Retina (tissue), 1 donor: Measurements from ENCODE around the gene ZACN.
"Not testable (repeated sequence)": the region's sequence is repeated elsewhere in the genome, so short reads cannot be mapped to it uniquely, and the experiment has no call there.

Experiments used
- DNase-seq: peaks from one replicate; pipeline ENCODE4 v3.0.0-alpha.2; 2016

The ZACN gene

GRCh38 chr17:76054112-76054476, 24.9 kb upstream of the ZACN start:
- DNase-seq = no peak

- DNase-seq = no peak
Measured at GRCh38 chr17:76056882-76057281, 22.1 kb upstream of the ZACN start.

- not testable (repeated sequence) for DNase-seq
Measured at GRCh38 chr17:76058264-76058663, 20.7 kb upstream of the ZACN start.

GRCh38 chr17:76063875-76064546, 15.0 kb upstream of the ZACN start:
- DNase-seq = no peak

GRCh38 chr17:76065775-76066174, 13.2 kb upstream of the ZACN start:
- DNase-seq = no peak

GRCh38 chr17:76071531-76072147, 7.3 kb upstream of the ZACN start:
- no peak for DNase-seq

- DNase-seq = peak; percentile 94
Measured at GRCh38 chr17:76072148-76072858, 6.7 kb upstream of the ZACN start, which contains the start of gene SRP68. Gene SRP68, minus strand, starts transcription at chr17:76072517. Its CDS starts 26 bp downstream, at chr17:76072491.

- peak; percentile 68 for DNase-seq
Measured at GRCh38 chr17:76074390-76075363, 4.3 kb upstream of the ZACN start, which contains the start of gene GALR2. Gene GALR2, plus strand, starts transcription at chr17:76074781. Its CDS starts 103 bp downstream, at chr17:76074884.

- peak; percentile 63 for DNase-seq
Measured at GRCh38 chr17:76075364-76076145, 3.4 kb upstream of the ZACN start.

GRCh38 chr17:76076146-76076764, 2.7 kb upstream of the ZACN start:
- peak; percentile 39 for DNase-seq

- peak; percentile 72 for DNase-seq
Measured at GRCh38 chr17:76076765-76077583, 2.0 kb upstream of the ZACN start.

GRCh38 chr17:76077584-76078110, 1.3 kb upstream of the ZACN start:
- DNase-seq = no peak

GRCh38 chr17:76078370-76078769, 612 bp upstream of the ZACN start:
- DNase-seq = peak; percentile 23

GRCh38 chr17:76079535-76079955, 563 bp downstream of the ZACN start:
- no peak for DNase-seq

- peak; percentile 67 for DNase-seq
Measured at GRCh38 chr17:76079956-76080767, 1.2 kb downstream of the ZACN start.

- peak; percentile 26 for DNase-seq
Measured at GRCh38 chr17:76080768-76081287, 1.8 kb downstream of the ZACN start.

- peak; percentile 11 for DNase-seq
Measured at GRCh38 chr17:76081295-76082210, 2.6 kb downstream of the ZACN start.
